ENCODE measurements around the gene APC. TPM values are rescaled to one million over a fixed set of nuclear protein-coding genes. Genes with fewer than 3 reads are reported as not detected.
A peak's percentile ranks its signal among the peaks of the same experiment; 100 is the strongest.
"Not testable (repeated sequence)": the region's sequence is repeated elsewhere in the genome, so short reads cannot be mapped to it uniquely, and the experiment has no call there.

Gene APC
- total RNA-seq, 1 donor from 2014 or later, result 33.1 TPM

GRCh38 chr5:112824197-112824596 lies 86.5 kb downstream of the APC start:
- intact Hi-C loops (cut with DNase I), result no loop called here
- no peak for ATAC-seq (ENCODE audit: poor library complexity)
- no peak for DNase-seq

- intact Hi-C loops (cut with DNase I), result no loop called here
- no peak for DNase-seq
- ATAC-seq (ENCODE audit: poor library complexity), result no peak
These were observed 92.7 kb downstream of the APC start for GRCh38 chr5:112830378-112830777.

GRCh38 chr5:112833971-112834370 lies 96.3 kb downstream of the APC start:
- DNase-seq (no peak), ATAC-seq (ENCODE audit: poor library complexity) (no peak)
- intact Hi-C loops (cut with DNase I), result no loop called here

- intact Hi-C loops (cut with DNase I), result no loop called here
- no peak for DNase-seq
These were observed 106.8 kb downstream of the APC start for GRCh38 chr5:112844489-112844888.

GRCh38 chr5:112846556-112846955 lies 108.9 kb downstream of the APC start:
- intact Hi-C loops (cut with DNase I), result no loop called here
- ATAC-seq (ENCODE audit: poor library complexity) (peak; percentile 26), DNase-seq (no peak)

More at GRCh38 chr5:112844489-112844888, 106.8 kb downstream of the APC start:
- no peak for ATAC-seq (ENCODE audit: poor library complexity)

- intact Hi-C loops (cut with DNase I), result no loop called here
- ATAC-seq (ENCODE audit: poor library complexity), result no peak
- DNase-seq, result no peak
These were observed 109.6 kb downstream of the APC start for GRCh38 chr5:112847306-112847705.

- ATAC-seq (ENCODE audit: poor library complexity), result peak; percentile 91
- intact Hi-C loops (cut with DNase I), result no loop called here
- DNase-seq, result no peak
These were observed 110.6 kb downstream of the APC start for GRCh38 chr5:112848116-112848811.

- DNase-seq, result no peak
- intact Hi-C loops (cut with DNase I), result no loop called here
- ATAC-seq (ENCODE audit: poor library complexity), result no peak
These were observed 112.2 kb downstream of the APC start for GRCh38 chr5:112849912-112850311.

- DNase-seq (no peak), ATAC-seq (ENCODE audit: poor library complexity) (no peak)
- intact Hi-C loops (cut with DNase I), result no loop called here
These were observed 117.0 kb downstream of the APC start for GRCh38 chr5:112854651-112855050.

GRCh38 chr5:112857866-112858265 lies 120.2 kb downstream of the APC start:
- intact Hi-C loops (cut with DNase I), result no loop called here
- no peak for ATAC-seq (ENCODE audit: poor library complexity)
- no peak for DNase-seq

- peak; percentile 5 for ATAC-seq (ENCODE audit: poor library complexity)
These were observed 122.9 kb downstream of the APC start for GRCh38 chr5:112860571-112860928.

GRCh38 chr5:112860929-112861637 lies 123.4 kb downstream of the APC start, which contains the start of gene SRP19:
TSS of gene SRP19 (plus strand) at chr5:112861287. CDS start at chr5:112861377, 90 bp downstream.
- DNase-seq (peak; percentile 97), ATAC-seq (ENCODE audit: poor library complexity) (peak; percentile 98)
- intact Hi-C loops (cut with DNase I), result loop anchor here (5.0 kb wide), 2 partner anchors 61 to 116 kb away; partner anchors contain the start of genes DCP2 and REEP5

More at GRCh38 chr5:112860571-112860928, 122.9 kb downstream of the APC start:
- DNase-seq, result not testable (repeated sequence)
- intact Hi-C loops (cut with DNase I), result loop anchor here (5.0 kb wide), 2 partner anchors 62 to 117 kb away; partner anchors contain the start of genes DCP2 and REEP5

- ATAC-seq (ENCODE audit: poor library complexity), result no peak
- DNase-seq, result no peak
- intact Hi-C loops (cut with DNase I), result loop anchor here (5.0 kb wide), 2 partner anchors 61 to 116 kb away; partner anchors contain the start of genes DCP2 and REEP5
These were observed 123.9 kb downstream of the APC start for GRCh38 chr5:112861638-112861985.

- intact Hi-C loops (cut with DNase I), result loop anchor here (5.0 kb wide), 2 partner anchors 60 to 115 kb away; partner anchors contain the start of genes DCP2 and REEP5
- DNase-seq (no peak), ATAC-seq (ENCODE audit: poor library complexity) (no peak)
These were observed 124.4 kb downstream of the APC start for GRCh38 chr5:112862085-112862484.

- DNase-seq (no peak), ATAC-seq (ENCODE audit: poor library complexity) (no peak)
- intact Hi-C loops (cut with DNase I), result loop anchor here (5.0 kb wide), 2 partner anchors 59 to 114 kb away; partner anchors contain the start of genes DCP2 and REEP5
These were observed 125.9 kb downstream of the APC start for GRCh38 chr5:112863549-112863948.

GRCh38 chr5:112865128-112865527 lies 127.4 kb downstream of the APC start:
- DNase-seq (no peak), ATAC-seq (ENCODE audit: poor library complexity) (no peak)
- intact Hi-C loops (cut with DNase I), result no loop called here

- ATAC-seq (ENCODE audit: poor library complexity), result no peak
- intact Hi-C loops (cut with DNase I), result no loop called here
- no peak for DNase-seq
These were observed 129.1 kb downstream of the APC start for GRCh38 chr5:112866739-112867138.

GRCh38 chr5:112867411-112867810 lies 129.7 kb downstream of the APC start:
- ATAC-seq (ENCODE audit: poor library complexity) (no peak), DNase-seq (no peak)
- intact Hi-C loops (cut with DNase I), result no loop called here

GRCh38 chr5:112869948-112870347 lies 132.3 kb downstream of the APC start:
- ATAC-seq (ENCODE audit: poor library complexity) (no peak), DNase-seq (no peak)
- intact Hi-C loops (cut with DNase I), result no loop called here

- intact Hi-C loops (cut with DNase I), result no loop called here
- no peak for ATAC-seq (ENCODE audit: poor library complexity)
- DNase-seq, result no peak
These were observed 133.3 kb downstream of the APC start for GRCh38 chr5:112870966-112871365.
